B cell (primary cell): ENCODE measurements around the gene CHN1. TPM values are rescaled to one million over a fixed set of nuclear protein-coding genes. Genes with fewer than 3 reads are reported as not detected.
A peak's percentile ranks its signal among the peaks of the same experiment; 100 is the strongest.

Experiments used
- ATAC-seq: fragments of 200-7000 bp; cut with Tn5 transposase; one replicate; pipeline ENCODE4 v1.10.0; 2021; ENCODE audit warnings: low read depth, mild to moderate bottlenecking, moderate number of reproducible peaks, moderate library complexity
- CTCF ChIA-PET: fragments of 350-600 bp; sonication (Branson Sonifier 250); formaldehyde crosslinking; loops from one replicate; lab custom pipeline; 2021; ENCODE audit warnings: antibody characterized with exemption, inconsistent platforms; lab: Charles Lee
- POLR2A ChIA-PET: fragments of 350-600 bp; sonication (Branson Sonifier 250); formaldehyde crosslinking; loops from one replicate; lab custom pipeline; 2021; ENCODE audit warnings: antibody characterized with exemption; lab: Charles Lee
- DNase-seq: peaks from one replicate; pipeline ENCODE4 v3.0.0; 2013
- H2AFZ ChIP-seq: 2 replicates; pipeline ENCODE4 v1.6.1; 2012; ENCODE audit warnings: mild to moderate bottlenecking, low read depth, low read length; ENCODE audit not compliant: insufficient read depth, poor library complexity, severe bottlenecking
- H3K27ac ChIP-seq, 2 donors: 1 replicate in 1 of 2; 2 replicates in 1 of 2; pipeline ENCODE4 v1.5.1; 2012 to 2013; ENCODE audit warnings: low read length in 2 of 2, mild to moderate bottlenecking in 2 of 2, moderate library complexity in 1 of 2
- H3K27me3 ChIP-seq, 4 experiments: fragments of 200-600 bp in 1 of 4; sonication (generic) in 1 of 4; replicated peaks in 1 of 4; 1 replicate in 2 of 4; 2 replicates in 2 of 4; pipeline versions ENCODE4 v1.6.1 to v1.7.0; 2013 to 2016; ENCODE audit warnings: low read length in 3 of 4, mild to moderate bottlenecking in 2 of 4, mixed read lengths in 1 of 4, moderate library complexity in 1 of 4; ENCODE audit not compliant: insufficient read depth in 4 of 4, control insufficient read depth in 3 of 4; ENCODE audit errors: control extremely low read depth in 1 of 4
- H3K36me3 ChIP-seq, 2 experiments: replicated peaks in 1 of 2; 1 replicate in 1 of 2; 2 replicates in 1 of 2; pipeline versions ENCODE4 v1.6.1 to v1.7.1; 2013; ENCODE audit warnings: low read length in 1 of 2; ENCODE audit not compliant: insufficient read depth in 2 of 2, control insufficient read depth in 1 of 2; ENCODE audit errors: control extremely low read depth in 1 of 2, extremely low read depth in 1 of 2
- H3K4me1 ChIP-seq, 2 donors: fragments of 200-600 bp in 1 of 2; sonication (generic) in 1 of 2; 1 replicate in 1 of 2; 2 replicates in 1 of 2; pipeline versions ENCODE4 v1.5.1 to v1.6.1; 2013 to 2017; ENCODE audit warnings: low read length in 2 of 2; ENCODE audit not compliant: control insufficient read depth in 2 of 2, insufficient read depth in 2 of 2
- H3K4me2 ChIP-seq: replicated peaks from 2 replicates; pipeline ENCODE3; 2012; ENCODE audit warnings: mild to moderate bottlenecking, low read depth, low read length; ENCODE audit not compliant: poor library complexity, severe bottlenecking
- H3K4me3 ChIP-seq, 5 experiments: fragments of 200-600 bp in 1 of 5; sonication (generic) in 1 of 5; 1 replicate in 3 of 5; 2 replicates in 2 of 5; pipeline versions ENCODE4 v1.5.1 to v1.7.0; 2011 to 2016; ENCODE audit warnings: low read length in 4 of 5, mild to moderate bottlenecking in 4 of 5, low read depth in 2 of 5, control low read depth in 1 of 5, moderate library complexity in 1 of 5; ENCODE audit not compliant: insufficient read depth in 1 of 5; ENCODE audit errors: control extremely low read depth in 1 of 5, extremely low read depth in 1 of 5
- H3K79me2 ChIP-seq: fragments of 200-600 bp; sonication (generic); one replicate; pipeline ENCODE4 v1.6.0; 2016; ENCODE audit warnings: low read length; ENCODE audit not compliant: control insufficient read depth, insufficient read depth
- H3K9ac ChIP-seq: fragments of 200-600 bp; sonication (generic); 2 replicates; pipeline ENCODE4 v1.6.1; 2017; ENCODE audit warnings: mild to moderate bottlenecking, low read length, moderate library complexity
- H3K9me3 ChIP-seq, 3 donors: one replicate each; pipeline versions ENCODE4 v1.6.1 to v1.7.1; 2013; ENCODE audit warnings: low read length in 2 of 3; ENCODE audit not compliant: control insufficient read depth in 2 of 3, insufficient read depth in 1 of 3; ENCODE audit errors: control extremely low read depth in 1 of 3
- H4K20me1 ChIP-seq: 2 replicates; pipeline ENCODE4 v1.6.0; 2012; ENCODE audit warnings: mild to moderate bottlenecking, low read length; ENCODE audit not compliant: insufficient read depth, control insufficient read depth, poor library complexity, severe bottlenecking
- H3K27ac Mint-ChIP-seq: one replicate; pipeline ENCODE4 v1.8.0; 2021; ENCODE audit warnings: mixed read lengths
- H3K27me3 Mint-ChIP-seq: one replicate; pipeline ENCODE4 v1.8.0; 2021; ENCODE audit warnings: mixed read lengths
- H3K4me1 Mint-ChIP-seq: one replicate; pipeline ENCODE4 v1.8.0; 2021; ENCODE audit warnings: mixed read lengths
- H3K4me3 Mint-ChIP-seq: one replicate; pipeline ENCODE4 v1.8.0; 2021; ENCODE audit warnings: mixed read lengths
- H3K9me3 Mint-ChIP-seq: one replicate; pipeline ENCODE4 v1.8.0; 2022; ENCODE audit warnings: mixed read lengths; ENCODE audit not compliant: insufficient read depth
- EZH2 ChIP-seq: IDR thresholded peaks from 2 replicates; pipeline ENCODE4 v1.6.1; 2012; ENCODE audit warnings: borderline replicate concordance, low read depth, mild to moderate bottlenecking, moderate library complexity, low read length; ENCODE audit not compliant: insufficient read depth, poor library complexity, severe bottlenecking
- WGBS: methylation state at CpG from one replicate; pipeline ENCODE4 v1.1.5; 2013; ENCODE audit warnings: missing lambda C conversion rate; ENCODE audit not compliant: insufficient coverage; 5-methylcytosine and 5-hydroxymethylcytosine counted together
- intact Hi-C: fragments of 100-400 bp; cut with micrococcal nuclease; formaldehyde crosslinking; loops from one replicate; pipeline ENCODE4 v1.10.0; 2022
- polyA plus RNA-seq: library from polyadenylated mRNA; depleted of rRNA; stranded (reverse); fragments of >200 nt; gene quantifications from 2 replicates; pipeline ENCODE4 v1.2.3, GENCODE V29; 2012
- total RNA-seq, 2 donors: library from RNA; stranded (reverse); fragments of 120-200 nt in 1 of 2; gene quantifications; 1 replicate in 1 of 2; 2 replicates in 1 of 2; pipeline versions ENCODE4 v1.2.3 to v1.2.4, GENCODE V29; 2013 to 2022
- TF ChIP-seq, protein P1 (sequence below): fragments of 200-600 bp; IDR thresholded peaks from one replicate; pipeline ENCODE4 v1.8.0; 2022; ENCODE audit warnings: antibody characterized with exemption, mild to moderate bottlenecking

Gene CHN1
- total and polyA plus RNA-seq, 2 donors (not counting 1 experiment from before 2014, with no cell fraction given): 0.79 to 1.4 TPM

DNA sequence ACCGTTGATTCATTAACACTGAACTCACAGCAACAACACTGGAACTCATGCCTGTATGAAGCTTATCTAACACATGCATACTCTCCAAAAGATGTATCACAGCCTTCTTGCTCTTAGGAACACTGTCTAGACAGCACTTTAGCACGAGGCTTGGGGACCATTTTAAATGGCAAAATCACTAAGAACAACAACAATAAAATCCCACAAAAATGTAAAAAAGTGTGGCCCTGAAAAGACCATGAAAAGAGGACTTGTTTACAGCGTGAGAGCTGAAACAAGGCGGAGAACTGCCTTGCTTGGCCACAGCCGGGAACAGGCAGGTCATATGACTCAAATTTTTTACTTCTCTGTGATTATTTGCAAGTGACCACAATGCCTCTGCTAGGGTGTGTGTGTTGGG lies 48.1 kb downstream of the CHN1 start:
- no peak for TF ChIP-seq EZH2
- TF ChIP-seq, protein P1, sequence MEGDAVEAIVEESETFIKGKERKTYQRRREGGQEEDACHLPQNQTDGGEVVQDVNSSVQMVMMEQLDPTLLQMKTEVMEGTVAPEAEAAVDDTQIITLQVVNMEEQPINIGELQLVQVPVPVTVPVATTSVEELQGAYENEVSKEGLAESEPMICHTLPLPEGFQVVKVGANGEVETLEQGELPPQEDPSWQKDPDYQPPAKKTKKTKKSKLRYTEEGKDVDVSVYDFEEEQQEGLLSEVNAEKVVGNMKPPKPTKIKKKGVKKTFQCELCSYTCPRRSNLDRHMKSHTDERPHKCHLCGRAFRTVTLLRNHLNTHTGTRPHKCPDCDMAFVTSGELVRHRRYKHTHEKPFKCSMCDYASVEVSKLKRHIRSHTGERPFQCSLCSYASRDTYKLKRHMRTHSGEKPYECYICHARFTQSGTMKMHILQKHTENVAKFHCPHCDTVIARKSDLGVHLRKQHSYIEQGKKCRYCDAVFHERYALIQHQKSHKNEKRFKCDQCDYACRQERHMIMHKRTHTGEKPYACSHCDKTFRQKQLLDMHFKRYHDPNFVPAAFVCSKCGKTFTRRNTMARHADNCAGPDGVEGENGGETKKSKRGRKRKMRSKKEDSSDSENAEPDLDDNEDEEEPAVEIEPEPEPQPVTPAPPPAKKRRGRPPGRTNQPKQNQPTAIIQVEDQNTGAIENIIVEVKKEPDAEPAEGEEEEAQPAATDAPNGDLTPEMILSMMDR: no peak
- Histone ChIP-seq H3K4me3 (no peak overlapping the region), H3K9ac (no peak overlapping the region), H3K9me3 (no peaks in the 10 kb centered on the region), H3K79me2 (no peaks in the 10 kb centered on the region), H3K36me3 (no peaks in the 10 kb centered on the region), H2AFZ (no peak overlapping the region), H4K20me1 (no peaks in the 10 kb centered on the region), H3K4me2 (no peak overlapping the region), H3K4me1 (no peaks in the 10 kb centered on the region), H3K27ac (no peak overlapping the region), H3K27me3 (peaks cover 0 to 4% (median 0%) of the 10 kb centered on the region in 4 experiments)
- DNase-seq (no peak), ATAC-seq (no peak)
- H3K27me3 Mint-ChIP-seq: peaks cover 10% of the 10 kb centered on the region
- H3K4me3 Mint-ChIP-seq: no peak overlapping the region
- ChIA-PET POLR2A (no interaction called here), CTCF (interaction anchor here (0.6 kb wide), 1 partner anchor 13 kb away, joined by 3 read pairs; no protein-coding TSS in a partner anchor)
- intact Hi-C loops: no loop called here
- no peaks in the 10 kb centered on the region for H3K4me1 Mint-ChIP-seq
- H3K9me3 Mint-ChIP-seq: no peaks in the 10 kb centered on the region
- WGBS: 79% methylated on average over 3 of the region's 5 CpGs
- peak overlapping the region; percentile 32 for H3K27ac Mint-ChIP-seq

DNA sequence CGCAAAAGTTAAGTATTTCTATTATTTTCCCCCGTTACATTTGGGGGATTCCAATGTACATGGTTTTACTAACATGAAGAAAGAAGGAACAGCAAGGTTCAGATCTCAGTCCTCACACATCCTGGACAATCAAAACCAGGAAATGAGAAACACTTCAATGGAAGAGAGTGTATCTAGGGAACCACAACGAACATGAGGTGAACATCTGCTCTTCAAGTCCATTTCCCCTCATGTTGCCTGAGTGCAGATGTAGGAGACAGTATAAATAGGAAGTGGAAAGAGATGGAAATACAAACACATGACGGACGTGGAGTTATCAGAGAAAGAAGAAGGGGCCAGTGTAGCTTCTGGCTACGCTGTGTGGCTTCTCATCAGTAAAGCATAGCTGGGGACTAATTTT lies 52.6 kb downstream of the CHN1 start:
- no peak overlapping the region for H3K27ac Mint-ChIP-seq
- Histone ChIP-seq H3K4me2 (no peak overlapping the region), H2AFZ (no peak overlapping the region), H3K4me1 (no peaks in the 10 kb centered on the region), H3K27me3 (peaks cover 0 to 4% (median 0%) of the 10 kb centered on the region in 4 experiments), H3K79me2 (no peaks in the 10 kb centered on the region), H3K36me3 (no peaks in the 10 kb centered on the region), H3K9ac (no peak overlapping the region), H3K9me3 (no peaks in the 10 kb centered on the region), H3K27ac (no peak overlapping the region), H3K4me3 (no peak overlapping the region), H4K20me1 (no peaks in the 10 kb centered on the region)
- ChIA-PET CTCF (interaction anchor here (0.7 kb wide), 1 partner anchor 286 kb away, joined by 3 read pairs; no protein-coding TSS in a partner anchor), POLR2A (no interaction called here)
- 27% methylated on average over 3 of the region's 6 CpGs for WGBS
- H3K27me3 Mint-ChIP-seq: peaks cover 18% of the 10 kb centered on the region
- no peak for ATAC-seq
- TF ChIP-seq EZH2: no peak
- TF ChIP-seq, protein P1: no peak
- H3K4me1 Mint-ChIP-seq: no peaks in the 10 kb centered on the region
- H3K9me3 Mint-ChIP-seq: no peaks in the 10 kb centered on the region
- DNase-seq: no peak
- intact Hi-C loops: no loop called here
- no peak overlapping the region for H3K4me3 Mint-ChIP-seq
